Heart left ventricle (tissue), 13 donors: ENCODE measurements around the gene C1S.

Source experiments
- CTCF ChIP-seq, 12 donors: fragments of 200-600 bp; sonication (generic) in 4 of 12; IDR thresholded peaks; one replicate each; pipeline versions ENCODE4 v1.5.0 to v1.8.0; 2018 to 2022; ENCODE audit warnings: antibody characterized with exemption in 12 of 12, mild to moderate bottlenecking in 5 of 12
- POLR2A ChIP-seq, 2 donors: fragments of 450-650 bp; IDR thresholded peaks; one replicate each; pipeline ENCODE4 v1.6.1; 2017; ENCODE audit warnings: antibody characterized with exemption in 2 of 2, mild to moderate bottlenecking in 2 of 2, moderate library complexity in 2 of 2
- donor health status: ischemic (EF 13 %, LVEDD 7.1; RV severe dilation, severe dysfunction).
- donor health status: DM: no; HTN: yes; CAD: no.
- donor health status: DM: no; HTN: no; CAD: no.
- donor health status: ischemic (EF 25% LVEDD 6.9; RV normal size, moderate dysfunction).
- donor health status: ischemic (EF 25% LVEDD 5.7; RV mildly dilated, moderate dysfunction).
- donor health status: ischemic (EF 35%, LVEDD 5.7; RV mildly dilated, moderate dysfunction).
- donor health status: nonischemic (EF 11% LVEDD 7.7; RV severe dilation, severe dysfunction).
- donor health status: DM: yes; HTN: yes; CAD: no.
- donor health status: PGD.
- donor health status: ischemic (EF 29% LVEDD 5.4; RV normal size, mild dysfunction).
- donor health status: nonischemic (EF 23%, LVEDD 6.1; RV moderate dilation, normal function).

- TF ChIP-seq CTCF (IDR thresholded peaks at IDR 0.05) (peak; percentile 51 to 90 (median 78)), POLR2A (IDR thresholded peaks at IDR 0.05) (peak in 1 of 2 donors; percentile 39)
Observed at GRCh38 chr12:7060353-7060954, at the start of gene C1S.
